ENCODE results near the gene MYL3.
A peak's percentile ranks its signal among the peaks of the same experiment; 100 is the strongest.

The MYL3 gene

DNA sequence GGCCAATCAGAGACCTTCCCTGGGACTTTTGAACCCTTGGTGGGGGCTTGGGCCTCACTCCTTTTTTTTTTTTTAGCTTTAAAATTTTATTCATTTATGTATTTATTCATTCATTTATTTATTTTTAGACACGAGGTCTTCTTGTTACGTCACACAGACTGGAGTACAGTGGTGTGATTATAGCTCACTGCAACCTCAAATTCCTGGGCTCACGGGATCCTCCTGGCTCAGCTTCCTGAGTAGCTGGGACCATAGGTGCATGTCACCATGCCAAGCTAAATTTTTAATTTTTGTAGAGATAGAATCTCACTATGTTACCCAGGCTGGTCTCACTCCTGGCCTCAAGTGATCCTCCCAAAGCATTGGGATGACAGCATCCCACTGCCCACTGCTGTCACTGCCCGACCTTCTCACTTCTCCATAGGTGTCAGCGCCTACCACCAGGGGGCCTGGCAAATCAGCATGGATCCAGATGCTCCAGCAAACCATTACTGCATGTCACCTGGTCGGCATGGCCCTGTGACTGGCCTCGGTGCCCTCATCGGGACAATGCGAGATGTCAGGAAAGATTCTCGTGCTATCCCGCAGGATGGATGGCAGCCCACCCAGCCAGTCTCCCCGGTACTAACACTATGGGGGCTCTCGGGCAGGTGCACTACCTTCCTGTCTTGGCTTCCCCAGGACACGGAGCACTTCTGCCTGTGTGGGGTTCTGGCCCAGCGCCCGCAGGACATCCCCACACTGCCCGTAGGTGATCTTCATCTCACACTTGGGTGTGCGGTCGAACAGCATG lies 3.0 kb downstream of the MYL3 start:
- no peak overlapping the region for H3K4me3 ChIP-seq (ENCODE audit: low read depth, low read length)
- peak; percentile 62; the same call in 1 of the 2 replicates for TF ChIP-seq CTCF (IDR thresholded peaks at IDR 0.05; ENCODE audit: borderline replicate concordance, insufficient read depth, low read depth, low read length)

GRCh38 chr3:46859001-46859710 lies 4.1 kb downstream of the MYL3 start:
- no peak overlapping the region for H3K4me3 ChIP-seq (ENCODE audit: low read depth, low read length)
- TF ChIP-seq CTCF (IDR thresholded peaks at IDR 0.05; ENCODE audit: borderline replicate concordance, insufficient read depth, low read depth, low read length) = no peak

- no peak for TF ChIP-seq CTCF (IDR thresholded peaks at IDR 0.05; ENCODE audit: borderline replicate concordance, insufficient read depth, low read depth, low read length)
These were observed 4.8 kb downstream of the MYL3 start for GRCh38 chr3:46858456-46858855.

GRCh38 chr3:46857485-46858341 lies 5.5 kb downstream of the MYL3 start:
- no peak for TF ChIP-seq CTCF (IDR thresholded peaks at IDR 0.05; ENCODE audit: borderline replicate concordance, insufficient read depth, low read depth, low read length)
- no peak overlapping the region for H3K4me3 ChIP-seq (ENCODE audit: low read depth, low read length)

More at GRCh38 chr3:46858456-46858855, 4.8 kb downstream of the MYL3 start:
- no peak overlapping the region for H3K4me3 ChIP-seq (ENCODE audit: low read depth, low read length)

GRCh38 chr3:46856576-46857471 lies 6.4 kb downstream of the MYL3 start:
- no peak overlapping the region for H3K4me3 ChIP-seq (ENCODE audit: low read depth, low read length)
- TF ChIP-seq CTCF (IDR thresholded peaks at IDR 0.05; ENCODE audit: borderline replicate concordance, insufficient read depth, low read depth, low read length) = no peak

DNA sequence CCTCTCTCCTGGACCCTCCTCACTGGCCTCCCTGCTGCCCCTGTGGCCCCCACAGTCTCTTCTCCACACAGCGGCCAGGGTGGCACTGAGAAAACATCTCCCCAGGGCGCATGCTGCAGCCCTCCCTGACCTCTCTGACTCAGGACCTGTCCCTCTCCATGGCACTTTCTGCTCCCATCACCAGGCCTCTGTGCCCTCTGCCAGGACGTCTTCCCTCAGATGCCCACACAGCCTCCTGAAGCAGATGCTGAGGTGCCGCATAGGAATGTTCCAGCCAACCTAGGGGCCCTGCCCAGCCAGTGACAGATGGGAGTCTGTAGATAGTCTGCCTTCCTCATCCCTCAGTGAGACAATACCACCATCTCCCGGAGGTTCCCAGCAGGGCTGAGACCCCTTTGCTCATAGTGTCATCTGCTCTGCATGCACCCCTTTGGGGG lies 8.7 kb downstream of the MYL3 start:
- no peak overlapping the region for H3K4me3 ChIP-seq (ENCODE audit: low read depth, low read length)
- TF ChIP-seq CTCF (IDR thresholded peaks at IDR 0.05; ENCODE audit: borderline replicate concordance, insufficient read depth, low read depth, low read length) = no peak
